ENCODE results near the gene LMAN2. TPM values are rescaled to one million over a fixed set of nuclear protein-coding genes. Genes with fewer than 3 reads are reported as not detected.

The LMAN2 gene
- total RNA-seq, 1 experiment from 2014 or later, result 106 TPM

DNA sequence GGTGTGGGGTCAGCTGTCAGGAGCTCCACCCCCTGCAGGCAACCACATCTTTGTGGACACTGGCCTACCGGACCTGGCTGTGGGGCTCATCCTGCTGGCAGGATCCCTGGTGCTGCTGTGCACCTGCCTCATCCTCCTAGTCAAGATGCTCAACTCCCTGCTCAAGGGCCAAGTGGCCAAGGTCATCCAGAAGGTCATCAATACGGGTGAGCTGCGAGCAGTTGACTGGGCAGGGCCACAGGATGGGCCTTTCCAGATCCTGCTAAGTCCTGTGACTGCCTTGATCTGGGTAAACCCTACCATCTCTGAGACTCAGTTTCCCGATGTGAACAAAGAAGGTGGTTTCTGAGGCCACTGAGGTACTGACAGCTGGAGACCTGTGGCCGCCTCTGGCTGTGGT, 42.5 kb upstream of the LMAN2 start:
- H3K18ac ChIP-seq (ENCODE audit: insufficient read length, low read depth, low read length), result no peak overlapping the region
- no peak overlapping the region for H3K56ac ChIP-seq (ENCODE audit: insufficient read length, low read depth, low read length)
- H3K79me1 ChIP-seq (ENCODE audit: insufficient read depth, low read depth, low read length, poor library complexity, severe bottlenecking), result no peaks in the 10 kb centered on the region
- no peak overlapping the region for H3K27ac ChIP-seq (ENCODE audit: insufficient read length, low read depth, low read length)
- H3K4ac ChIP-seq (ENCODE audit: low read depth, low read length), result no peak overlapping the region
- H3K79me2 ChIP-seq (ENCODE audit: insufficient read depth, low read length), result no peaks in the 10 kb centered on the region
- no peaks in the 10 kb centered on the region for H3K9me3 Mint-ChIP-seq
- no peak overlapping the region for H3K4me2 ChIP-seq (ENCODE audit: insufficient read depth, insufficient read length, low read length)
- DNase-seq, result no peak
- H4K8ac ChIP-seq (replicated peaks; ENCODE audit: insufficient read length, low read depth, low read length), result no peak overlapping the region
- H2BK20ac ChIP-seq (ENCODE audit: low read depth, low read length, poor library complexity, severe bottlenecking), result no peak overlapping the region
- H3K9me3 ChIP-seq (ENCODE audit: control insufficient read depth, low read depth, low read length), result no peaks in the 10 kb centered on the region
- H2BK5ac ChIP-seq (ENCODE audit: insufficient read length, low read length), result no peak overlapping the region
- no CpG with 5 or more reads among the region's 5 CpGs for WGBS (ENCODE audit: extremely low coverage, insufficient read length, low lambda C conversion rate)
- peaks cover 21 to 30% of the 10 kb centered on the region in 2 experiments for H3K4me1 Mint-ChIP-seq
- H3K27ac Mint-ChIP-seq, result no peak overlapping the region
- no peaks in the 10 kb centered on the region; the same call in 1 of the 2 replicates for H3K27me3 ChIP-seq (ENCODE audit: insufficient read depth, low read length)
- no peak overlapping the region for H3K14ac ChIP-seq (ENCODE audit: insufficient read depth, low read length)
- no peak overlapping the region for H2AK5ac ChIP-seq (ENCODE audit: insufficient read length, low read length)
- H3K23ac ChIP-seq (ENCODE audit: insufficient read length, low read depth, low read length), result no peak overlapping the region
- H3K4me3 Mint-ChIP-seq, result no peak overlapping the region
- TF ChIP-seq, protein P1, sequence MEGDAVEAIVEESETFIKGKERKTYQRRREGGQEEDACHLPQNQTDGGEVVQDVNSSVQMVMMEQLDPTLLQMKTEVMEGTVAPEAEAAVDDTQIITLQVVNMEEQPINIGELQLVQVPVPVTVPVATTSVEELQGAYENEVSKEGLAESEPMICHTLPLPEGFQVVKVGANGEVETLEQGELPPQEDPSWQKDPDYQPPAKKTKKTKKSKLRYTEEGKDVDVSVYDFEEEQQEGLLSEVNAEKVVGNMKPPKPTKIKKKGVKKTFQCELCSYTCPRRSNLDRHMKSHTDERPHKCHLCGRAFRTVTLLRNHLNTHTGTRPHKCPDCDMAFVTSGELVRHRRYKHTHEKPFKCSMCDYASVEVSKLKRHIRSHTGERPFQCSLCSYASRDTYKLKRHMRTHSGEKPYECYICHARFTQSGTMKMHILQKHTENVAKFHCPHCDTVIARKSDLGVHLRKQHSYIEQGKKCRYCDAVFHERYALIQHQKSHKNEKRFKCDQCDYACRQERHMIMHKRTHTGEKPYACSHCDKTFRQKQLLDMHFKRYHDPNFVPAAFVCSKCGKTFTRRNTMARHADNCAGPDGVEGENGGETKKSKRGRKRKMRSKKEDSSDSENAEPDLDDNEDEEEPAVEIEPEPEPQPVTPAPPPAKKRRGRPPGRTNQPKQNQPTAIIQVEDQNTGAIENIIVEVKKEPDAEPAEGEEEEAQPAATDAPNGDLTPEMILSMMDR (conservative IDR thresholded peaks at IDR 0.05), result no peak
- H3K27me3 Mint-ChIP-seq (ENCODE audit: low read depth), result peaks cover 50% of the 10 kb centered on the region
- no peaks in the 10 kb centered on the region for H4K20me1 ChIP-seq (ENCODE audit: control insufficient read depth, insufficient read depth, insufficient read length)
- no peak overlapping the region for H2BK120ac ChIP-seq (ENCODE audit: low read depth, low read length, poor library complexity, severe bottlenecking)
- no peaks in the 10 kb centered on the region for H3K23me2 ChIP-seq (ENCODE audit: insufficient read length, low read depth, low read length, poor library complexity, severe bottlenecking)
- no peak overlapping the region for H2AFZ ChIP-seq (ENCODE audit: low read length)
- H3K36me3 Mint-ChIP-seq (ENCODE audit: insufficient read depth in 1 of 3, low read depth in 3 of 3), result no peaks in the 10 kb centered on the region
- H4K91ac ChIP-seq (ENCODE audit: insufficient read length, low read depth, low read length), result no peak overlapping the region
- no peaks in the 10 kb centered on the region; the same call in 1 of the 2 replicates for H3K4me1 ChIP-seq (ENCODE audit: insufficient read depth, low read length)
- no peak overlapping the region for H4K5ac ChIP-seq (ENCODE audit: insufficient read length, low read depth, low read length)
- no peak overlapping the region for H3K9ac ChIP-seq (ENCODE audit: extremely low read depth, insufficient read length, low read length)
- no peak overlapping the region for H2BK15ac ChIP-seq (ENCODE audit: low read depth, low read length)
- H2BK12ac ChIP-seq (ENCODE audit: insufficient read length, low read depth, low read length), result no peak overlapping the region
- H3T11ph ChIP-seq (ENCODE audit: low read length), result no peak overlapping the region
